Stimulated activated naive CD8-positive, alpha-beta T cell treated with anti-CD3 and anti-CD28 coated beads, Interleukin-15, Interleukin-2, amounts not matched to agents 100 U/mL and 50 U/mL, for 24 hours (primary cell): ENCODE measurements around the gene BCAS4.
A peak's percentile ranks its signal among the peaks of the same experiment; 100 is the strongest.

ENCODE experiments used
- ATAC-seq: fragments of 150-1000 bp; cut with Tn5 transposase; one replicate; pipeline ENCODE4 v1.10.0; 2021
- DNase-seq: peaks from one replicate; pipeline ENCODE4 v3.0.0; 2021

Gene BCAS4

DNA sequence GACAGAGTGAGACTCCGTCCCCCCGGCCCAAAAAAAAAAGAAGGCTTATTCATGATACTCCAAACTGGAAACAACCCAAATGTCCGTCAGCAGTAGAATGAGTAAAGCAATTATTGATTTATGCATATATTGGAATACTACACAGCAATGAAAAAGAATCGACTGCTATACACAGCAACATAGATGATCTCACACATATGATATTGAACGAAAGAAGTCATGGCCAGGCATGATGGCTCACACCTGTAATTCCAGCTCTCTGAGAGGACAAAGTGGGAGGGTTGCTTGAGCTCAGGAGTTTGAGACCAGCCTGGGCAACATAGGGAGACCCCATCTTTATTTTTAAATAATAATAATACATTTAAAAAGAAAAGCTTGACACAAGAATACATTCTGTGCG lies 28.5 kb downstream of the BCAS4 start:
- ATAC-seq = no peak

DNA sequence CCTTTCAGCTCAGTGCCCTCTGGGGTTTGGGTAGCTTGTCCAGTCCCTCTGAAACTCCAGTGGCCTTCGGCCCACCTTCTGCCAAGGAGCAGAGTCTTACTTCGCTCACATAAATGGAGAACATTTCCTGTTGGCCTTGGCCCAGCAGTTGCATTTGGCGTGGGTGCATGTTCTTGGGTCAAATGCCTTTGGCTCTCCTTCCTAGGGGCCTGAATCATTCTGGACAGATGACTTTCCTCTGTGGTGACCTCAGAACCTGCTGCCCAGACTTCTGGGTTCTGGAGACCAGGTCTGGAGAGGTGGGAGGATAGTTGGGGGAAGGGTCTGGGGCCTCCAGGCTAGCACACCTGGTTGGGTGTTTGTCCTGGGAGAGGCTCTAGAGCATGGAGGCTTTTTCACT lies 29.3 kb downstream of the BCAS4 start:
- ATAC-seq = no peak
- no peak for DNase-seq

More for the DNA sequence above, 28.5 kb downstream of the BCAS4 start:
- no peak for DNase-seq

DNA sequence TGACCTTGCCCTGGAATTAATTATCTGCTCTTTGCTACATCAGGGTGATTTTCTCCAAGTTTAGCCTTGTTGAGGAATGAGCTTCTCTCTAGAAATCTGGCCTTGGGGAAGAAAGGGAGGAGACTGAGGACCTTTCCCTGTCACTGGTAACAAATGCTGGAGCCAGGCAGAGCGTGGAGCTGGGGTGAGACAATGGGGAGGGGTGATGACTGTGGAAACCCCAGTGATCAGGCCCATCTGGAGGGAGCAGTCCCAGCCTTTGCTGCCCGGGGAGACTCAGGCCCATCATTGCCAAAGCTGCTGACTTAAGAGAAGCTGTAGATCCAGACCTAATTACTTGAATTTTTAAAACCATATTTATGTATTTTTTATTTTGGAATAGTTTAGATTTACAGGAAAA lies 31.3 kb downstream of the BCAS4 start:
- no peak for DNase-seq
- no peak for ATAC-seq

DNA sequence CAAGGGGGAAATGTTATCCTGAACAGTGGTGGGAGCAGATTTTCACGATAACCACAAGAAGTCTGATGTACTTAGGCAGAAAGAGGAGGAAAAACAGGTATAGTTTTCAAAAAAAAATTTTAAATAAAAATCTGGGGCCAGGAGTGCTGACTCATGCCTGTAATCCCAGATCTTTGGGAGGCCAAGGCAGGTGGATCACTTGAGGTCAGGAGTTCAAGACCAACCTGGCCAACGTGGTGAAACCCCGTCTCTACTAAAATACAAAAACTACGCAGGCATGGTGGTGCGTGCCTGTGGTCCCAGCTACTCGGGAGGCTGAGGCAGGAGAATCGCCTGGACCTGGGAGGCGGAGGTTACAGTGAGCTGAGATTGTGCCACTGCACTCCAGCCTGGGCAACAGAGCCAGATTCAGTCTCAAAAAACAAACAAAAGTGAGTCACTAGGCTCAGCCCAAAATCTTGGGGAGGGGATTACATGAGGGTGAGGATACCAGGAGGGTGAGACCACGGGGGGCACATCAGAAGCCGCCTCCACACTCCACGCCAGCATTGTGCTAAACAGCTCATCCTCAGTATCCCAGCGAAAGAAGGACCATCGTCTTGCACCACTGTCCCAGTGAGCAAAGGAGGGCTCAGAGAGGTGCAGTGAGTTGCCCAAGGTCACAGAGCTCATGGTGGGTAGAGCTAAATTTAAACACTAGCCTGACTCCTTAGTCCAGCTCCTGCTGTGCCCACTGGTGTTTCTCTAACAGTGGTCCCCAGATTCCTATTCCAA lies 33.7 kb downstream of the BCAS4 start:
- no peak for ATAC-seq
- DNase-seq = no peak

DNA sequence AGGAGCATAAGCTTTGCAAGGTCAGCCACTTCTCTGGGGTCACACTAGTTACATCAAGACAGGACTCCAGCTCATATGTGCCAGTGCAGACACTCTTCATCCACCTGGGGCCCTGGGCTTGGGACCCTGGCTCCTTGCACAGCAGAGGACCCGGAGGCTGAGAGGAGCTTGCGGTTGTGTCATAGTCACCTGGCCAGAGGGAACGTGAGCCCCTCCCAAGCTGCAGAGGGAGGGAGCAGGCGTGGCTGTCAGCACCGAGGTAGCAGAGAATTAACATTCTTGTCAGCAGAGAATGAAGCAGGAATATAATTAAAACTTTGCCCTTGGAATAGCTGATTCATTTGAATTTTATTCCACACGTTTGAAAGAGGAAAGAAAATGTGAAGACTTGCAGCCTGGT lies 36.8 kb downstream of the BCAS4 start:
- DNase-seq (no peak), ATAC-seq (no peak)

DNA sequence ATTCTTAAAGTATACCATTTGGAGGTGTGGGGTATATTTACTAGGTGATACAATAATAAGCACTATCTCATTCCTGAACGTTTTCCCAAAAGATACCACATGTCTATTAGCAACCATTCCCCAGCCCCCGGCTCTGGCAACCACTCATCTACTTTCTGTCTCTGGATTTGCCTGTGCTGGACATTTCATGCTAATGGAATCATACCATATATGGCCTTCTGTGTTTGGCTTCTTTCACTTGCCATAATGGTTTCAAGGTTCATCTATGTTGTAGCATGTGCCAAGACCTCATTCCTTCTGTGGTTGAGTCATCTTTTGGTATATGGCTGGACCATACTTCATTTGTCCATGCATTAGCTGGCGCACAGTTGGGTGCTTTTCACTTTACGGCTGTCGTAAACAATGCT lies 39.7 kb downstream of the BCAS4 start:
- DNase-seq = no peak
- ATAC-seq = no peak

DNA sequence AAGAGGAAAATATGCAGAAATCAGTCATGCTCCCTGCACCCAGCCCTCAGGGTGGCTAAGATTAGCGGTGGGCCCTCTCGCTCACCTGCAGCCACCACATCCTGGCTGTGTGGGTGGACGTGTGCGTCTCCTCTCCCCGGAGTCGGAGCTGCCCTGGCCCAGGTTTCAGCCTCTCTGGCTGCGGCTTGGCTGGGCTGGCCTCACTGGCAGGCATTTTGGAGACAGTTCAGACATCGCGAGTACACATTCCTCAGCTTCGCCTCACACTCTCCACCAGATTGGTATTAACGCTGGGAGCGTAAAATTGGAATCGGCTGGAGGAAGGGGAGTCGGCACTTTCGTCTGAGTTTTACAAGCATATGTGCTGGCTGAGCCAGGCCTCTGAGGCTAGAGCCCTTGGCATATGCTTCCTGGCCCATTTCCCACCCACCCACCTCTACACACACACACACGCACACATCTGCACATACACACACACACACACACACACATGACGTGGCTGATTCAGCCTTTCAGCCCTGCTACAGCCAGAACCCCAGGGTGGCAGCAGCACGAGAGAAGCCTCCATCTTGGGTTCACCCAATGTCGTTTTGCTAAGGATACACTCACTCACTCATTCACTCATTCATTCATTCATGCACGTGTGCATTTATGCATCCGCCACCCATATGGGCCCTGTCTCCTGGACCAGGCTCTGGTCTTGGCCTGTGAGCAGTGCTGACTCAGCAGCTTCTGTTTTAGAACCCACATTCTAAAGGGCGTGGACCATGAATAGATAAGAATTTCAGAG lies 42.9 kb downstream of the BCAS4 start:
- ATAC-seq (peak; percentile 46), DNase-seq (no peak)

DNA sequence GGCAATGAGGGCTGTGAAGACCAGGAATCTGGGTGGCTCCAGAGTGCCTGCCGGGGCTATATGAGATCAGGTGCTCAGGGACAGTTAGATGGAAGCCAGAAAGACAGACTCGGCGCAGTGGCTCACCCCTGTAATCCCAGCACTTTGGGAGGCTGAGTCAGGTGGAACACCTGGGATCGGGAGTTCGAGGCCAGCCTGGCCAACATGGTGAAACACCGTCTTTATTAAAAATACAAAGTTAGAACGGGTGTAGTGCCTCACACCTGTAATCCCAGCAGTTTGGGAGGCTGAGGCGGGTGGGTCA lies 43.4 kb downstream of the BCAS4 start:
- ATAC-seq (no peak), DNase-seq (no peak)

DNA sequence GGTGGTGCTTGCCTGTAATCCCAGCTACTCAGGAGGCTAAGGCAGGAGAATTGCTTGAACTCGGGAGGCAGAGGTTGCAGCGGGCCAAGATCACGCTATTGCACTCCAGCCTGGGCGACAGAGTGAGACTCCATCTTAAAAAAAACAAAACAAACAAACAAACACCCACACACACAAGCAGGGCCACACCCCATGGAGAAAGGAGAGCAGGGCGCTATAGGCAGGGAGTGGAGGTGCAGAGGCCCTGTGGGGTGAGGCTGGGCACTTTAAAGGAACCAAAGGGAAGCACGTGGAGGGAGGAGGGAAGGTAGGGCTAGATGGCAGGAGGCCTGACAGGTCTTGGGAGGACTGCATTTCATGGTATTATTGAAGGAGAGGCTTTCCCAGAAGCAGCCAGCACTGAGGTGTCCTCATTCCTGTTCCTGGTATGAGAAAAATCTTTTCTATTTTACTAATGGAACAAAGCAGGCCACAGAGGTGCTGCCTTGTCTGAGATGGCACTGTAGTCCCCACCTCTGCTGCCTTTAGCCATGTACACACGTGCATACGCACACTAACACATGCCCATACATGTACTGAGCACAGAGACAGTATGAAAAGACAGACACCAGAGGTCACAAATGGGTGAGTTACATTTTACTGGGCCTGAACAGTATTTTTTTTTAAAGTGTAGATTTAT lies 44.0 kb downstream of the BCAS4 start:
- ATAC-seq = no peak

DNA sequence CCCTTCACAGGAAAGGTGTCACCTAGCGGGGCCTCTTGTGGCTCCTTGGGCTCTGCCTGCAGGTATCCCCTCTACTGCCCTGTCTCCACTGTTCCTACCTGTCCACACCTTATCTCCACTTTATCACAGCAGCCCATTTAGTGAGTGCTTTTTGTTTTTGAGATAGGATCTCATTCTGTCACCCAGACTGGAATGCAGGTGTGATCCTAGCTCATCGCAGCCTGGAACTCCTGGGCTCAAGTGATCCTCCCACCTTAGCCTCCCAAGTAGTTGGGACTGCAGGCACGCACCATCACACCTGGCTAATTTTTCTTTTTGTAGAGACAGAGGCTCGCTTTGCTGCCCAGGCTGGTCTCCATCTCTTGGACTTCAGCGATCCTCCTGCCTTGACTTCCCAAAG lies 48.0 kb downstream of the BCAS4 start:
- no peak for DNase-seq
- ATAC-seq = no peak

More for the DNA sequence above, 44.0 kb downstream of the BCAS4 start:
- no peak for DNase-seq

DNA sequence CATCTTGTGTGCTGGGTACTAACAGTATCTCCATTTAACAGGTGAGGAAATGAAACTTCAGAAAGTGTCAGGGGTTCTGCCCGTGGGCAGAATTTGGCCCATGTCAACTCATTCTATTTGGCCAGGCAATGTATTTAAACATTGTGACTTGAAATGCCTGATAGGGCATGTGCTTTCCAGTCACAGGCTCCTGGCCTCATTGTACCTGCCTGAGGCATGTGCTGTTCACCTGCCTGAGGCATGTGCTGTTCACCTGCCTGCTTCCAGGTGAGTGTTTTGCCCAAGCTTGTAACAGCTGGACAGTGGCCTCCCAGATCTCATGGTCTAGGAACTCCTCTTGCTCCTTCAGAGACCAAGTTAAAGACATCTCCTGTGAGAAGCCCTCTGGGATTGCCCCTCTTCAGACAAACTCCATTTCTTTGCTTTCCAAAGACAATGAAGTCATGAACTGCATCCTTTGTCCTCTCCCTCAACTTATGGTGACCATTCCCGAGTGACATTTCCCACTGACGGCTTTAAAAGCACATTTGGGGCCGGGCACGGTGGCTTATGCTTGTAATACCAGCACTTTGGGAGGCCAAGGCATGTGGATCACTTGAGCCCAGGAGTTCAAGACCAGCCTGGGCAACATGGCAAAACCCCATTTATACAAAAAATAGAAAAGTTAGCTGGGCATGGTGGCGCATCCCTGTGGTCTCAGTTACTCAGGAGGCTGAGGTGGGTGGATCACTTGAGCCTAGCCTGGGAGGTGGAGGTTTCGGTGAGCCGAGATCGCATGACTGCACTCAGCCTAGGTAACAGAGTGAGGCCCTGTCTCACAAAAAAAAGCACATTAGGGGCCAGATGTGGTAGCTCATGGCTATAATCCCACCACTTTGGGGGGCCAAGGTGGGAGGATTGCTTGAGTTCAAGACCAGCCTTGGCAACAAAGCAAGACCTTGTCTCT lies 48.7 kb downstream of the BCAS4 start:
- DNase-seq (no peak), ATAC-seq (no peak)

DNA sequence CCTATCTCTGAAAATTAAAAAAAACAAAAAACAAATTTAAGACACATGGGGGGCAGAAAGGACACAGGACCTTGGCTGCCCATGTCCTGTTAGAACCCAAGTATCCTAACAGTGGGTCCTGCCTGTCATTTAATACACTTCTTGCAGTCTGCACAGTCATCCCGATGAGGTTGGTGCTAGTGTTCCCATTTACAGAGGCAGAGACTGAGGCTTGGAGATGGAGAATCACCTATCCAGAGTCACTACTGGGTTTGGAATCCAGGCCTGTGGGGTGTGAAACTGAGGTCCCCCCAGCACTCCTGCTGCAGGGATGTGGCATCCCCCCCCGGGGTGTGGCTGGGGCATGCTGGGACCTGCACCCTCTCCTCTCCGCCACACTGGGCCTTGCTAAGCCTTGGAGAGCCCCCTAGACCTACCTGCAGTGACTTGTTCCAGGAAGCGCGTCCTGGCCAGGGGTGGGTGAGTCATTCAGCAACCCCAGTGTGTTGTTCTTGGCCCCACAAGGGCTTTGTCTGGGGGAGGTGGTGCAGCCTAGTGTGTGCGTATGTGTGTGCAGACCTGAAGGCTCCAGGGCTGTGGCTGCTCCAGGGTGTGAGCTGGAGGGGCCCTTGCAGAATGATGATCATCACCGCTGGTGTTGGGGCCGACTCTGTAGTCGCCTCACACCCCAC lies 49.7 kb downstream of the BCAS4 start:
- ATAC-seq (peak; percentile 98), DNase-seq (peak; percentile 71)

DNA sequence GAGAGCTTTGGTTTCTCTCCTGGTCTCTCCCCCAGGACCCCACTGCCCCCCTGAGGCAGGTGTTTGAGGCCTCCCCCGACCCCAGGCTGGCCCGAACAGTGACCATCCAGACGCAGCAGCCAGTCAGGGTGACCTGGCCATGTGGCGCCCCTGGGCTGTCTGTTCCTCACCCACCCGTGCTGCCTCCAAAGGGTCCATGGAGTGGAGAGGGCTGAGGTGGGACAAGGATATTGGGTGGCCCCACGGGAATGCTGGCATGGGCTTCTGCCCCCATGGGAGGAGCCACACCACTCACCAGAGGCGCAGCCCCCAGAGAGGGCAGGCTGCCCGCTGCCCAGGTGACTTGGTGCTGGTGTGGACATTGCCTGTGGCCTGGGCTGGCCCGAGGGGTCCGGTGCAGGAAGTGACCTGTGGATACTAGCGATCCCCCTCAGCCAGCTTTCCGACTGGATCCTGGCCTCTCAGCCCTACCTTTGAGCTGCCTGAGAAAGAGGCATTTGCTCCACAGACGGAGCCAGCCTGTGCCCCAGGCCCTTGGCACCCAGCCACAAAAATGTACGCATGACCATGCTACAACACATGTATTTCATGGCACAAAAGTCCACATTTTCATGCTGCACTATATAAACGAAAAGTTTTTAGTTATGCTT lies 50.8 kb downstream of the BCAS4 start:
- ATAC-seq = no peak
- no peak for DNase-seq

DNA sequence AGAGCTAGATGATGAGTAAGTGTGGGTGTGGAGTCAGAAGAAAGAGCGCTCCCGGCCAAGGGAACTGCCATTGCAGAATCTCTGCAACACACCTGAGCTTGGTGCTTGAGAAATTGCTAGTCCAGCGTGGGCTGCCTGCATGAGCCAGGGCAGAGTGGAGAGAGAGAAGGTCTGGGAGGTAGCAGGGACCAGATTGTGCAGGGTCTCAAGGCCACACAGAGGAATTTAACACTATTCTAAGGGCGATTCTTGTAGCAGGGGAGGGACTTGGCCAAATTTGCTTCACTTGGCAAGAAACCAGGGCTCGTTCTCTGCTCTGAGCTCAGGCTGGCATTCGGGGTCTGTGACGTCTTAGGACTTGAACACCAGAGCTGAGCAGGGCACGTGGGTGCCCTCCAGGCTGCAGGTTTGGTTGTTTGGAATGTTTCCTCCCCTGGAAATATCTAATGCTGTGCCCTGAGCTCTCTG lies 53.5 kb downstream of the BCAS4 start:
- no peak for ATAC-seq
- no peak for DNase-seq

DNA sequence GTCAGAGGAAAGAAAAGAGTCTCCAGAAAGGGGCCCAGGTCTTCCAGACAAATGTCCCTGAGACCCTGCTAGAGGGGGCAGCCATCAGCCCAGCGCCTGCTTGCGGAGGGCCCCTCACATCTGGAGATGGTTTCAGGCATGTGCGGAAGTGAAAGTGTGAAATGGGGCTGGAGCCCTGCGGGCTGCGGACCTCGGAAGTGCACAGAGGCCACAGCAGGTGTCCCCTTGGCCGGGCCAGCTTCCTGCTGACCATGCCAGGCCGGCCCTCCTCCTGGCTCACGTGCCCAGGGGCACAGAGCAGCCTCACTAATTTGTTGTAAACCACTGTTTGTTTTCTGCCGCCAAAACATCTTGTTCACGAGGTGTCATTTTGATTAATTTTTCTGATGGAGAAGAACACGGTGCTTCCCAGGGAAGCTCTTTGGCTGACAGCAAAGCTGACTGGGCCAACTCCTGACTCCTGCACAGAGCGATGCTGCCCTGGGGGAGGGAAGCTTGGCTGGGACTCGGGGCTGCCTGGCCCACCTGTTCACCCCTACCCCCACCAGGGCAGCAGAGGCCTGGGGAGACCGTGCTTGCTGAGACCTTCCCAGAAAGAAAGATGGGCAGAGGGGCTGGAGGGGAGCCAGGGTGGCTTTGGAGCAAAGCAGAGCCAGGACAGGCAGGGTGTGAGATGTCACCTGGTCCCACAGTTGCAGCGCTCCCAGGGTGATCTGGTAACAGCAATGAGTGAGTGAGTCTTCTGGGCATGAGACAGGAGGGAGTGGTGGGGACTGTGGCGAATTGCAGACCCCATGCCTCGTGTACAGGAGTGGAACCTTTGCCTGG lies 54.2 kb downstream of the BCAS4 start:
- no peak for ATAC-seq
- DNase-seq = no peak

DNA sequence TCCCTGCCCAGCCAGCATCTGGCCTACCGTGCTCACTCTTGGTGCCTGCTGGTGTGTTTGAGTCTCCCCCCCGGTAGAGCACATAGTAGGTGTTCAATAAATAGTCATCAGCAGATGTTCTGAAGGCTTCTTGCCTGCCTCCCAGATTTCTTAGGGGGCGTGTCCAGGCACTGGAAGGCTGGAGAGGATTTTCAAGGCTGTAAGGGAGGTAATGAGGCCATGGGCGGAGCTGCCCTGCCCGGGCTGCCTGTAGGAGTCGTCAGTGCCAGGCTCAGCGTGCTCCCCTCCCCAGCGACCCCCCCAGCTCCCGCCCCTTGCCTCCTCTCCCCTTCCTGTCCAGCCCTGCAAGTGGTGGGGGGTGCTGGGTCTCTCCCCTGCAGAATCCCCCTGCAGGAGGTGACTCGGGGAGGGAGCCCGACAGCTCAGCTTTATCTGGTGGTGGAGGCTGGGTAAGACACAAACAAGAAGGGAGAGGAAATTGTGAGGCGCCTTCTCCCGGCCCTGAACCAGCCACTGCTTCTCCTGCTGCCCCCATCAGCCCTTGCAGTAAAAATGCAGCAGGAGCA lies 55.9 kb downstream of the BCAS4 start:
- ATAC-seq (no peak), DNase-seq (no peak)

DNA sequence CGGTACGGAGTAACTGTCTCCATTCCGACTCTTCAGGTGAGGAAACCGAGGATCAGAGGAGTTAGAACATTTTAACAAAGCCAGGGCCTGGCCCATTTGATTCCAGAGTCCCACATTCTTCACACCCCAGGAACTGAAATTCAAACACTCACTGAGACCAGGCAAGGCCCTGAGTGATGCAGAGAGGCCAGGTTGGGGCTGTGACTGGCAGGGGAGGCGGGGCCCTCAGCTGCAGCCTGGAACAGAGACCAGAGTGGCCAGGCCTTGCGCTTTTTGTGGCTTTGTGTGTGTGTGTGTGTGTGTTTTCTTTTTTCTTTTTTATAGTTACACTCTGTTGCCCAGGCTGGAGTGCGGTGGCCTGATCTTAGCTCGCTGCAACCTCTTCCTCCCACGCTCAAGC lies 57.2 kb downstream of the BCAS4 start:
- DNase-seq (no peak), ATAC-seq (no peak)

DNA sequence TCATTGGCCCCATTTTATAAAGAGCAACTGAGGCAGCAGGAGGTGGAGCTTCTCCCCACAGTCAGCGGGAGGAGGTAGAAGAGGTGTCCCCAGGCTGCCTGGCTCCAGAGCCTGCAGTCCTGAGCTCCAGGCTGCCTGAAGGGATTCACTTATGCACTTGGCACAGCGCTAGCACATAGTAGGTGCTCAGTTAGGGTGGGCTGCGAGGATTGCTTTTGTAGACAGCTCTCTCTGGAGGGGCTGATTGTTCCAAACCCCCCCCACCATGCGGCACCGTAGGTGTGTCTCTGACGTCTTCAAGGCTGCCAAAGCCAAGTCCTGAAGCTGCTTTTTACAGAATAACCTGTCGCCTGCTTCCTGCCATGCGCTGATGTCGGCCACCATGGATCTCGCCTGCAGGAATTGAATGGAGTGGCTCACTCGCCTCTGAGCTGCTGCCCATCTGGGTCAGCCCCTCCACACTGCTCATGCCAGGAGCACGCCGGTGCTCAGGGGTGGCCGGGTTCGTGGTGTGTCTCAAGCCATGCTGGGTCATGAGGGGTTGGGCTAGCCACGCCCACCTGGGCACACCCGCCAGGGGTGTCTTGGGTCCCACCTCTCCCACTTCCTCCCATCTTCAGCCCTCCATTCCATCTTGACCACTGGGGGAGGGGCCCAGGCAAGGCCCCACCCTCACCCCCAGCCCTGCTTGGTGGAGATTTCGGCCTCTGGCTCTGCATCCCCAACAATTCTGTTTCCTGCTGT lies 59.8 kb downstream of the BCAS4 start:
- DNase-seq = no peak
- ATAC-seq = no peak
